Adrenal gland (tissue), 12 donors: ENCODE data around the gene COL18A1. TPM values are rescaled to one million over a fixed set of nuclear protein-coding genes. Genes with fewer than 3 reads are reported as not detected.
"Not testable (repeated sequence)": the region's sequence is repeated elsewhere in the genome, so short reads cannot be mapped to it uniquely, and the experiment has no call there.

Source experiments
- DNase-seq, 7 donors: peaks; one replicate each; pipeline ENCODE4 v3.0.0-alpha.2; 2019 to 2020
- H3K27ac ChIP-seq, 5 donors: fragments of 200-600 bp; sonication (generic) in 4 of 5; 1 replicate in 3 of 5; 2 replicates in 2 of 5; pipeline versions ENCODE4 v1.5.1 to v1.8.0; 2016 to 2020; ENCODE audit warnings: mild to moderate bottlenecking in 1 of 5
- H3K27me3 ChIP-seq: fragments of 200-600 bp; 2 replicates; pipeline ENCODE4 v1.8.0; 2021
- H3K36me3 ChIP-seq, 2 donors: fragments of 200-600 bp; replicated peaks in 1 of 2; 1 replicate in 1 of 2; 2 replicates in 1 of 2; pipeline versions ENCODE4 v1.5.1 to v1.8.0; 2018 to 2022
- H3K4me1 ChIP-seq, 2 donors: fragments of 200-600 bp; replicated peaks in 1 of 2; 1 replicate in 1 of 2; 2 replicates in 1 of 2; pipeline versions ENCODE4 v1.5.1 to v1.8.0; 2018 to 2021
- H3K4me3 ChIP-seq, 4 donors: fragments of 200-600 bp; sonication (generic) in 3 of 4; one replicate each; pipeline ENCODE4 v1.5.1; 2016 to 2018
- H3K9me3 ChIP-seq, 3 donors: fragments of 200-600 bp; sonication (generic) in 1 of 3; replicated peaks in 1 of 3; 1 replicate in 2 of 3; 2 replicates in 1 of 3; pipeline versions ENCODE4 v1.5.1 to v1.8.0; 2016 to 2021
- CTCF ChIP-seq, 6 experiments: fragments of 450-650 bp in 4 of 6; fragments of 200-600 bp in 2 of 6; sonication (generic) in 1 of 6; IDR thresholded peaks; 1 replicate in 5 of 6; 2 replicates in 1 of 6; pipeline versions ENCODE4 v1.5.1 to v1.8.0; 2016 to 2021; ENCODE audit warnings: antibody characterized with exemption in 6 of 6, mild to moderate bottlenecking in 2 of 6, moderate library complexity in 1 of 6
- POLR2A ChIP-seq, 2 donors: fragments of 450-650 bp; IDR thresholded peaks; one replicate each; pipeline ENCODE4 v1.6.1; 2017; ENCODE audit warnings: antibody characterized with exemption in 2 of 2, mild to moderate bottlenecking in 2 of 2, moderate library complexity in 1 of 2
- WGBS, 4 donors: extraction: QIAGEN DNeasy Blood & Tissue Kit in 2 of 4; methylation state at CpG; one replicate each; pipeline versions ENCODE4 v1.1.5 to v1.1.7; 2013 to 2017; 5-methylcytosine and 5-hydroxymethylcytosine counted together
- intact Hi-C, 2 donors: fragments of 100-400 bp; cut with DNase I; formaldehyde crosslinking; loops; one replicate each; pipeline versions ENCODE4 v1.14.1 to v1.15.0; 2022 to 2023
- polyA plus RNA-seq, 3 donors: library from polyadenylated mRNA; stranded (reverse); fragments of 200-250 nt in 2 of 3; fragments of 350-450 nt in 1 of 3; fragmentation: Illumina TruSeq in 1 of 3; extraction: RNeasy Lipid Tissue Mini Kit (QIAGEN cat#74804) in 1 of 3; gene quantifications; one replicate each; pipeline ENCODE4 v1.2.3, GENCODE V29; 2013 to 2014
- total RNA-seq, 9 donors: library from RNA; depleted of rRNA in 4 of 9; stranded (reverse); fragments of >200 nt in 4 of 9; fragments of 120-200 nt in 1 of 9; fragmentation: NEBNext Ultra II Directional in 1 of 9; extraction: Animal tissue kit (Norgen Biotek cat#: 25700) in 1 of 9; gene quantifications; one replicate each; pipeline versions ENCODE4 v1.1.0 to v1.2.4, GENCODE V29; 2013 to 2023
- donor health status: healthy with polysubstance abuse.
- donor health status: Bipolar disorder and iron deficiency.
- donor health status: DM: yes; HTN: yes; CAD: no.
- donor health status: DM: no; HTN: no; CAD: no.
- donor health status: DM: no; HTN: no; CAD: no.
- donor health status: DM: yes; HTN: yes; CAD: no.

Gene COL18A1
- total and polyA plus RNA-seq, 12 donors = 10.9 to 244 (median 141) TPM

DNA sequence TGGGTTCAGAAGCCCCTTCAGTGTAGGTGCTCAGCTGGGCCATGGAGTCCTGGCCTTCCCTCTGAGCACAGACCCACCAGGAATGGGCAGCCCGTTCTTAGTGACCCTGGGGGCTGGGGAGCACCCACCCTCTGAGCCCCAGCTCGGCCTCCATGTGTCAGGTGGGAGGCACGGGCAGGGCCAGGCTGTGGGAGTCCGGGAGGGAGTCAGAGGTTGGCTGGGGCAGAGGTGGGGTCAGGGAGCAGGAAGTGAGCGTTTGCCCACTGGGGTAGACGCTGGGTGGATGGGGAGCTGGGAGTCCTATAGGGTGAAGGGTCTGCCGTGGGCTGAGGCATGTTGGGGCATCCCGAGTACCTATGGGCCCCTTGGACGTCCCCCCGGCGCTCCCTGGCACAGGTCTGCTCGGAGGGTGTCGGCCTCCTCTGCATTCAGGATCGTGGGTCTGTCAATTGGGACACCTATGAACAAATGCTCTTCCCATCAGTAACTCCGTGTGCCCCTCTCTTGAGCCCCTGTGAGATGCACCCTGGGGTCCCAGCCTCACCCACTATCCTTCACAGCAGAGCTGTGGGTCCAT, 30.5 kb downstream of the COL18A1 start:
- H3K27me3 ChIP-seq = no peaks in the 10 kb centered on the region
- intact Hi-C loops = loop anchor here (5.0 to 10.0 kb wide), 4 partner anchors 48 to 481 kb away; no protein-coding TSS in a partner anchor
- H3K36me3 ChIP-seq = no peaks in the 10 kb centered on the region
- no peaks in the 10 kb centered on the region for H3K9me3 ChIP-seq
- H3K4me3 ChIP-seq = no peak overlapping the region
- TF ChIP-seq CTCF (IDR thresholded peaks at IDR 0.05) = no peak
- TF ChIP-seq POLR2A (IDR thresholded peaks at IDR 0.05) = no peak
- H3K27ac ChIP-seq = peak overlapping the region in 1 of 5 donors; percentile 55
- 86 to 92% (median 90%) methylated on average over 7 to 15 of the region's 15 CpGs for WGBS, 4 donors
- peaks cover 23 to 47% of the 10 kb centered on the region in 2 donors for H3K4me1 ChIP-seq
- DNase-seq = no peak

GRCh38 chr21:45436351-45437065, 31.5 kb downstream of the COL18A1 start:
- TF ChIP-seq POLR2A (IDR thresholded peaks at IDR 0.05) = no peak
- TF ChIP-seq CTCF (IDR thresholded peaks at IDR 0.05) = no peak
- WGBS, 4 donors = 66 to 78% (median 75%) methylated on average over 12 to 18 of the region's 18 CpGs
- H3K27ac ChIP-seq = peak overlapping the region in 2 of 5 donors; percentile 42 to 55
- H3K4me3 ChIP-seq = no peak overlapping the region
- intact Hi-C loops = loop anchor here (5.0 to 10.0 kb wide), 4 partner anchors 49 to 482 kb away; no protein-coding TSS in a partner anchor
- H3K27me3 ChIP-seq = no peaks in the 10 kb centered on the region
- H3K4me1 ChIP-seq = peaks cover 21 to 39% of the 10 kb centered on the region in 2 donors
- DNase-seq = no peak
- no peaks in the 10 kb centered on the region for H3K9me3 ChIP-seq
- no peaks in the 10 kb centered on the region for H3K36me3 ChIP-seq

GRCh38 chr21:45437844-45438243, 32.9 kb downstream of the COL18A1 start:
- H3K4me1 ChIP-seq = peaks cover 8 to 26% of the 10 kb centered on the region in 2 donors
- intact Hi-C loops = loop anchor here (2.0 to 10.0 kb wide), 5 partner anchors 51 to 483 kb away; no protein-coding TSS in a partner anchor
- H3K36me3 ChIP-seq, H3K27me3 ChIP-seq, DNase-seq, H3K4me3 ChIP-seq, H3K9me3 ChIP-seq, H3K27ac ChIP-seq: not testable (repeated sequence)

GRCh38 chr21:45438391-45439145, 33.6 kb downstream of the COL18A1 start:
- H3K4me1 ChIP-seq = peaks cover 2 to 19% of the 10 kb centered on the region in 2 donors
- TF ChIP-seq CTCF (IDR thresholded peaks at IDR 0.05) (no peak), POLR2A (IDR thresholded peaks at IDR 0.05) (no peak)
- intact Hi-C loops = loop anchor here (2.0 to 10.0 kb wide), 5 partner anchors 51 to 484 kb away; no protein-coding TSS in a partner anchor

More at GRCh38 chr21:45438391-45439145, 33.6 kb downstream of the COL18A1 start:
- no peaks in the 10 kb centered on the region for H3K9me3 ChIP-seq
- DNase-seq = no peak
- no peaks in the 10 kb centered on the region for H3K36me3 ChIP-seq
- H3K4me3 ChIP-seq = peak overlapping the region in 1 of 4 donors; percentile 44
- no peaks in the 10 kb centered on the region for H3K27me3 ChIP-seq
- peak overlapping the region; percentile 15 to 93 (median 68) for H3K27ac ChIP-seq
- WGBS, 4 donors = 59 to 72% (median 65%) methylated on average over 9 to 26 of the region's 26 CpGs
